ENCODE measurements around the gene NSL1.
"Not testable (repeated sequence)": the region's sequence is repeated elsewhere in the genome, so short reads cannot be mapped to it uniquely, and the experiment has no call there.

NSL1 gene

DNA sequence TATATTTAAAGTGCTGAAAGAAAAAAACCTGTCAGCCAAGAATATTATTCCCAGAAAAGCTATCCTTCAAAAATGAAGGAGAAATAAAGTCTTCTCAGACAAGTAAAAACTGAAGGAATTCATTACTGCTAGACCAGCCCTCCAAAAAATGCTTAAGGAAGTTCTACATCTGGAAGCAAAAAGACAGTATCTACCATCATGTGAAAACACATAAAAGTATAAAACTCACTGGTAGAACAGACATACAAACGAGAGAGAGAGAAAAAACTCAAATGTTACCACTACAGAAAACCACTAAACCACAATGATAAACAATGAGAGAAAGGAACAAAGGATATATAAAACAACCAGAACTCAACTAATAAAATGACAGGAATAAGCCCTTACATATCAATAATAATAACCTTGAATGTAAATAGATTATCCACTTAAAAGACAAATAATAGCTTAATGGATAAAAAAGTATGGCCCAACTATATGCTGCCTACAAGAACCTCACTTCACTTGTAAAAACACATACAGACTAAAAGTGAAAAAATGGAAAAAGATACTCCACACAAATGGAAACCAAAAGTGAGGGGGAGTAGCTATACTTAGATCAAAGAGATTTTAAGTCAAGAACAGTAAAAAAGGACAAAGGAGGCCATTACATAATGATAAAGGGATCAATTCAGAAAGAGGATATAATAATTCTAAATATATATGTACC, 22.0 kb downstream of the NSL1 start:
- Histone ChIP-seq H3K4me2 (ENCODE audit: low read length) (no peak overlapping the region), H3K9me3 (ENCODE audit: control insufficient read depth, low read length) (no peaks in the 10 kb centered on the region), H3K27me3 (ENCODE audit: control insufficient read depth, insufficient read depth, low read length) (no peaks in the 10 kb centered on the region), H3K4me3 (ENCODE audit: low read depth, low read length) (no peak overlapping the region), H3K4me1 (no peaks in the 10 kb centered on the region), H2AFZ (no peak overlapping the region), H3K36me3 (ENCODE audit: control insufficient read depth, insufficient read depth, low read length) (no peaks in the 10 kb centered on the region), H3K27ac (no peak overlapping the region), H3K9ac (no peak overlapping the region), H3K79me2 (no peaks in the 10 kb centered on the region)
- TF ChIP-seq, protein P1, sequence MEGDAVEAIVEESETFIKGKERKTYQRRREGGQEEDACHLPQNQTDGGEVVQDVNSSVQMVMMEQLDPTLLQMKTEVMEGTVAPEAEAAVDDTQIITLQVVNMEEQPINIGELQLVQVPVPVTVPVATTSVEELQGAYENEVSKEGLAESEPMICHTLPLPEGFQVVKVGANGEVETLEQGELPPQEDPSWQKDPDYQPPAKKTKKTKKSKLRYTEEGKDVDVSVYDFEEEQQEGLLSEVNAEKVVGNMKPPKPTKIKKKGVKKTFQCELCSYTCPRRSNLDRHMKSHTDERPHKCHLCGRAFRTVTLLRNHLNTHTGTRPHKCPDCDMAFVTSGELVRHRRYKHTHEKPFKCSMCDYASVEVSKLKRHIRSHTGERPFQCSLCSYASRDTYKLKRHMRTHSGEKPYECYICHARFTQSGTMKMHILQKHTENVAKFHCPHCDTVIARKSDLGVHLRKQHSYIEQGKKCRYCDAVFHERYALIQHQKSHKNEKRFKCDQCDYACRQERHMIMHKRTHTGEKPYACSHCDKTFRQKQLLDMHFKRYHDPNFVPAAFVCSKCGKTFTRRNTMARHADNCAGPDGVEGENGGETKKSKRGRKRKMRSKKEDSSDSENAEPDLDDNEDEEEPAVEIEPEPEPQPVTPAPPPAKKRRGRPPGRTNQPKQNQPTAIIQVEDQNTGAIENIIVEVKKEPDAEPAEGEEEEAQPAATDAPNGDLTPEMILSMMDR (IDR thresholded peaks at IDR 0.05), result no peak

DNA sequence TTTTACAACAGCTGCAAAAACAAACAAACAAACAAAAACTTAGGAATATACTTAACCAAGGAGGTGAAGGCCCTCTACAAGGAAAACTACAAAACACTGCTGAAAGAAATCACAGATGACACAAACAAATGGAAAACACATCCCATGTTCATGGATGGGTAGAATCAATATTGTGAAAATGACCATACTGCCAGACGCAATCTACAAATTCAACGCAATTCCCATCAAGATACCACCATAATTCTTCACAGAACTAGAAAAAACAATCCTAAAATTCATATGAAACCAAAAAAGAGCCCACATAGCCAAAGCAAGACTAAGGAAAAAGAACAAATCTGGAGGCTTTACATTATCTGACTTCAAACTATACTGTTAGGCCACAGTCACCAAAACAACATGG, 24.8 kb downstream of the NSL1 start:
- not testable (repeated sequence) for H3K4me2 ChIP-seq (ENCODE audit: low read length); H3K9ac ChIP-seq; H2AFZ ChIP-seq; H3K27me3 ChIP-seq (ENCODE audit: control insufficient read depth, insufficient read depth, low read length); H3K4me3 ChIP-seq (ENCODE audit: low read depth, low read length); H3K79me2 ChIP-seq; H3K36me3 ChIP-seq (ENCODE audit: control insufficient read depth, insufficient read depth, low read length); H3K4me1 ChIP-seq; H3K9me3 ChIP-seq (ENCODE audit: control insufficient read depth, low read length); H3K27ac ChIP-seq

DNA sequence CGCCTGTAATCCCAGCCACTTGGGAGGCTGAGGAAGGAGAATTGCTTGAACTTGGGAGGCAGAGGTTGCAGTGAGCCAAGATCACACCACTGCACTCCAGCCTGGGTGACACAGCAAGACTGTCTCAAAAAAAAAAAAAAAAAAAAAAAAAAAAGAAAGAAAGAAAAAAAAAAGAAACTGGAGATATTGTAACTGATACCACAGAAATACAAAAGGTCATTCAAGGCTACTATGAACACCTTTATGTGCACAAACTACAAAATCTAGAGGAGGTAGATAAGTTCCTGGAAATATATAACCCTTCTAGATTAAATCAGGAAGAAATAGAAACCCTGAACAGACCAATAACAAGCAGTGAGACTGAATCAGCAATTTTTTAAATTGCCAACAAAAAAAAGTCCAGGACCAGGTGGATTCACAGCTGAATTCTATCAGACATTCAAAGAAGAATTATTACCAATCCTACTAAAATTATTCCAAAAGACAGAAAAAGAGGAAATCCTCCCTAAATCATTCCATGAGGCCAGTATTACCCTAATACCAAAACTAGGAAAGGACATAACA, 26.8 kb downstream of the NSL1 start:
- H3K36me3 ChIP-seq (ENCODE audit: control insufficient read depth, insufficient read depth, low read length); H3K9me3 ChIP-seq (ENCODE audit: control insufficient read depth, low read length); H3K4me3 ChIP-seq (ENCODE audit: low read depth, low read length); H3K27ac ChIP-seq; H2AFZ ChIP-seq; H3K4me1 ChIP-seq; H3K4me2 ChIP-seq (ENCODE audit: low read length); H3K27me3 ChIP-seq (ENCODE audit: control insufficient read depth, insufficient read depth, low read length); H3K9ac ChIP-seq: not testable (repeated sequence)
- H3K79me2 ChIP-seq, result peaks cover 12% of the 10 kb centered on the region

DNA sequence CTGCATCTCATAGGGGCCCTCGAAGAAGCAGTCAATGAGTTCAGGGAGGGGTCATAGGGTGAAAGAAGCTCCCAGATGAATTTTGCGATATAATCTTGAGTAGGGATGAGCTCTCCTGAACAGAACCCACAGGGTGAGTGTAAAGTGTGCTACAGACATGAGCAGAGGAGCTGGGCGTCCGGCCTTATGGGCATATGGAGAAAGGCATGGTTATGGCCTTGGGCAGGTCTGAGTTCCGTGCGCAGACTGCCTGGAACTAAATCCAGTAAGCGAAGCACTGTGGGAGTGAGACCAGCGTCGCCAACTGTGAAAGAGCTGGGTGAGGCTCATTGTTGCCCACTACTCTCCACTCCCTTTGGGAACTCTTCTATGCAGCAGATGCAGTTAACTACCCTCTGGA, 28.7 kb downstream of the NSL1 start:
- no peak overlapping the region for H3K9ac ChIP-seq
- no peak overlapping the region for H3K4me2 ChIP-seq (ENCODE audit: low read length)
- H3K36me3 ChIP-seq (ENCODE audit: control insufficient read depth, insufficient read depth, low read length), result no peaks in the 10 kb centered on the region
- H3K9me3 ChIP-seq (ENCODE audit: control insufficient read depth, low read length), result no peaks in the 10 kb centered on the region
- H2AFZ ChIP-seq, result no peak overlapping the region
- peaks cover 12% of the 10 kb centered on the region for H3K79me2 ChIP-seq
- H3K27me3 ChIP-seq (ENCODE audit: control insufficient read depth, insufficient read depth, low read length), result no peaks in the 10 kb centered on the region
- no peaks in the 10 kb centered on the region for H3K4me1 ChIP-seq
- H3K4me3 ChIP-seq (ENCODE audit: low read depth, low read length), result no peak overlapping the region
- no peak overlapping the region for H3K27ac ChIP-seq
- TF ChIP-seq, protein P1 (IDR thresholded peaks at IDR 0.05), result no peak

DNA sequence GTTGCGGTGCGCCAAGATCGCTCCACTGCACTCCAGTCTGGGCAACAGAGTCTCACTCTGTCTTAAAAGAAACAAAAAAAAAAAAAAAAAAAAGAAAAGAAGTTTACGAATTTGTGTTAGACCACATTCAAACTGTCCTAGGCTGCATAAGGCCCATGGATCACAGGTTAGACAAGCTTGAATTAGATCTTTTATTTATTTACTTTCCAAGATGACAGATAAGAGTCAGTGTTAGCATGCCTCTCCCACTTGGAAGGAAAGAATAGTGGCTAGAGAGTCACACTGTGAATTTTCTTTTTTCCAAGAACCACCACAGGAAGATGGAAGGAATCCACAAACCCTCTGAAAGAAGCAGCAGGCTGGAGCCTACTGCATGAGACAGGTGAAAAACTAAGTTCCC, 29.3 kb downstream of the NSL1 start:
- Histone ChIP-seq H3K79me2 (peaks cover 12% of the 10 kb centered on the region), H3K4me1 (no peaks in the 10 kb centered on the region), H2AFZ (no peak overlapping the region), H3K9ac (no peak overlapping the region), H3K9me3 (ENCODE audit: control insufficient read depth, low read length) (no peaks in the 10 kb centered on the region), H3K36me3 (ENCODE audit: control insufficient read depth, insufficient read depth, low read length) (no peaks in the 10 kb centered on the region), H3K27ac (no peak overlapping the region), H3K4me3 (ENCODE audit: low read depth, low read length) (no peak overlapping the region), H3K27me3 (ENCODE audit: control insufficient read depth, insufficient read depth, low read length) (no peaks in the 10 kb centered on the region), H3K4me2 (ENCODE audit: low read length) (no peak overlapping the region)
- TF ChIP-seq, protein P1 (IDR thresholded peaks at IDR 0.05), result no peak
